Astrocyte (in vitro differentiated cells and primary cell): Measurements from ENCODE around the gene UTP18. TPM values are rescaled to one million over a fixed set of nuclear protein-coding genes. Genes with fewer than 3 reads are reported as not detected.

Source experiments
- DNase-seq: peaks from one replicate; pipeline ENCODE4 v3.0.0-alpha.2; 2010; ENCODE audit warnings: low read depth
- FAIRE-seq: peaks from 2 replicates; lab custom pipeline; 2011; peaks lifted over from hg19 to GRCh38; lab: Jason Lieb, UNC
- H2AFZ ChIP-seq: 2 replicates; pipeline ENCODE4 v1.6.0; 2012; ENCODE audit warnings: low read depth, low read length, inconsistent platforms
- H3K27ac ChIP-seq: 2 replicates; pipeline ENCODE4 v1.5.1; 2011; ENCODE audit warnings: low read depth, low read length, inconsistent platforms
- H3K27me3 ChIP-seq: 2 replicates; pipeline ENCODE4 v1.6.0; 2011; ENCODE audit warnings: low read length, inconsistent platforms; ENCODE audit not compliant: insufficient read depth
- H3K36me3 ChIP-seq: 2 replicates; pipeline ENCODE4 v1.5.1; 2011; ENCODE audit warnings: low read length, inconsistent platforms; ENCODE audit not compliant: insufficient read depth
- H3K4me1 ChIP-seq: 2 replicates; pipeline ENCODE4 v1.5.1; 2011; ENCODE audit warnings: low read length, inconsistent platforms; ENCODE audit not compliant: insufficient read depth
- H3K4me2 ChIP-seq: 2 replicates; pipeline ENCODE4 v1.6.0; 2012; ENCODE audit warnings: low read length, inconsistent platforms
- H3K4me3 ChIP-seq: 2 replicates; pipeline ENCODE4 v1.5.1; 2011; ENCODE audit warnings: low read depth, mild to moderate bottlenecking, low read length, inconsistent platforms; ENCODE audit not compliant: insufficient read depth
- H3K79me2 ChIP-seq: 2 replicates; pipeline ENCODE4 v1.6.0; 2012; ENCODE audit warnings: mild to moderate bottlenecking, low read length, inconsistent platforms; ENCODE audit not compliant: insufficient read depth
- H3K9ac ChIP-seq: 2 replicates; pipeline ENCODE4 v1.6.0; 2012; ENCODE audit warnings: mild to moderate bottlenecking, low read length, inconsistent platforms
- H3K9me3 ChIP-seq: 2 replicates; pipeline ENCODE4 v1.5.1; 2012; ENCODE audit warnings: low read depth, mild to moderate bottlenecking, low read length, inconsistent platforms; ENCODE audit not compliant: insufficient read depth
- H4K20me1 ChIP-seq: 2 replicates; pipeline ENCODE4 v1.6.0; 2012; ENCODE audit warnings: low read length, inconsistent platforms; ENCODE audit not compliant: insufficient read depth
- H3K27ac Mint-ChIP-seq: one replicate; pipeline ENCODE4 v1.8.0; 2021; ENCODE audit warnings: mild to moderate bottlenecking, mixed read lengths; ENCODE audit not compliant: unreplicated experiment
- H3K27me3 Mint-ChIP-seq: one replicate; pipeline ENCODE4 v1.8.0; 2021; ENCODE audit warnings: low read depth, mixed read lengths; ENCODE audit not compliant: unreplicated experiment
- H3K36me3 Mint-ChIP-seq: one replicate; pipeline ENCODE4 v1.8.0; 2021; ENCODE audit warnings: low read depth, mixed read lengths; ENCODE audit not compliant: unreplicated experiment
- H3K4me1 Mint-ChIP-seq: one replicate; pipeline ENCODE4 v1.8.0; 2021; ENCODE audit warnings: low read depth, mixed read lengths; ENCODE audit not compliant: unreplicated experiment
- H3K4me3 Mint-ChIP-seq: one replicate; pipeline ENCODE4 v1.8.0; 2021; ENCODE audit warnings: mild to moderate bottlenecking, moderate library complexity, mixed read lengths; ENCODE audit not compliant: unreplicated experiment
- H3K9me3 Mint-ChIP-seq: one replicate; pipeline ENCODE4 v1.8.0; 2021; ENCODE audit warnings: mild to moderate bottlenecking, mixed read lengths; ENCODE audit not compliant: unreplicated experiment
- CTCF ChIP-seq: IDR thresholded peaks from 2 replicates; pipeline ENCODE4 v1.5.1; 2011; ENCODE audit warnings: low read depth, mild to moderate bottlenecking, inconsistent platforms, low read length, moderate library complexity; ENCODE audit not compliant: insufficient read depth
- EZH2 ChIP-seq: IDR thresholded peaks from 2 replicates; pipeline ENCODE4 v1.6.1; 2012; ENCODE audit warnings: mild to moderate bottlenecking, low read length, inconsistent platforms; ENCODE audit not compliant: insufficient read depth
- total RNA-seq: library from RNA; stranded (reverse); gene quantifications from 2 replicates; pipeline ENCODE4 v1.2.1, GENCODE V29; 2021

Gene UTP18
- total RNA-seq, 1 donor from 2014 or later: 35.0 TPM

GRCh38 chr17:51275381-51275780, 15.0 kb downstream of the UTP18 start:
- Histone ChIP-seq H3K9me3 (no peaks in the 10 kb centered on the region), H3K4me2 (peak overlapping the region; percentile 69), H3K27me3 (no peaks in the 10 kb centered on the region), H2AFZ (no peak overlapping the region), H3K79me2 (peaks cover 23% of the 10 kb centered on the region), H3K4me3 (no peak overlapping the region), H3K27ac (peak overlapping the region; percentile 29), H3K4me1 (peaks cover 11% of the 10 kb centered on the region), H3K9ac (no peak overlapping the region), H4K20me1 (peaks cover 41% of the 10 kb centered on the region), H3K36me3 (peaks cover 42% of the 10 kb centered on the region)
- Mint-ChIP-seq H3K27ac (no peak overlapping the region), H3K27me3 (no peaks in the 10 kb centered on the region), H3K4me1 (peaks cover 5% of the 10 kb centered on the region), H3K36me3 (peaks cover 11% of the 10 kb centered on the region), H3K4me3 (no peak overlapping the region), H3K9me3 (no peaks in the 10 kb centered on the region)
- FAIRE-seq: peak; percentile 34
- TF ChIP-seq EZH2 (no peak), CTCF (no peak)
- DNase-seq: peak; percentile 87

GRCh38 chr17:51279183-51279582, 18.8 kb downstream of the UTP18 start:
- H3K27me3 ChIP-seq: no peaks in the 10 kb centered on the region
- no peak overlapping the region for H3K4me3 ChIP-seq
- DNase-seq (no peak), FAIRE-seq (no peak)
- peaks cover 34% of the 10 kb centered on the region for H3K36me3 ChIP-seq
- H4K20me1 ChIP-seq: peaks cover 22% of the 10 kb centered on the region
- Mint-ChIP-seq H3K4me3 (no peak overlapping the region), H3K4me1 (peaks cover 5% of the 10 kb centered on the region), H3K27ac (no peak overlapping the region), H3K36me3 (peaks cover 16% of the 10 kb centered on the region), H3K27me3 (no peaks in the 10 kb centered on the region), H3K9me3 (no peaks in the 10 kb centered on the region)
- no peak for TF ChIP-seq CTCF
- no peak for TF ChIP-seq EZH2
- no peak overlapping the region for H3K27ac ChIP-seq
- H3K9ac ChIP-seq: no peak overlapping the region
- H3K4me2 ChIP-seq: no peak overlapping the region
- H3K4me1 ChIP-seq: peaks cover 11% of the 10 kb centered on the region
- no peaks in the 10 kb centered on the region for H3K9me3 ChIP-seq
- H2AFZ ChIP-seq: no peak overlapping the region
- H3K79me2 ChIP-seq: peaks cover 2% of the 10 kb centered on the region

- Histone ChIP-seq H3K9me3 (no peaks in the 10 kb centered on the region), H4K20me1 (peaks cover 15% of the 10 kb centered on the region), H3K4me2 (no peak overlapping the region), H3K4me3 (no peak overlapping the region), H3K4me1 (no peaks in the 10 kb centered on the region), H2AFZ (no peak overlapping the region), H3K27me3 (no peaks in the 10 kb centered on the region), H3K9ac (no peak overlapping the region), H3K79me2 (no peaks in the 10 kb centered on the region), H3K36me3 (peaks cover 34% of the 10 kb centered on the region), H3K27ac (no peak overlapping the region)
- Mint-ChIP-seq H3K4me3 (no peak overlapping the region), H3K27me3 (no peaks in the 10 kb centered on the region), H3K36me3 (peaks cover 10% of the 10 kb centered on the region), H3K9me3 (no peaks in the 10 kb centered on the region), H3K4me1 (peaks cover 6% of the 10 kb centered on the region), H3K27ac (no peak overlapping the region)
- TF ChIP-seq EZH2: no peak
- TF ChIP-seq CTCF: no peak
- DNase-seq (no peak), FAIRE-seq (no peak)
Measured at GRCh38 chr17:51287412-51287811, 27.1 kb downstream of the UTP18 start.
